Lower lobe of right lung (tissue), 2 donors: ENCODE measurements around the gene PPARA. TPM values are rescaled to one million over a fixed set of nuclear protein-coding genes. Genes with fewer than 3 reads are reported as not detected.
A peak's percentile ranks its signal among the peaks of the same experiment; 100 is the strongest.

Experiments
- ATAC-seq, 2 donors: fragments of 200-7000 bp; cut with Tn5 transposase; one replicate each; pipeline ENCODE4 v1.9.1; 2020 to 2022; ENCODE audit warnings: mild to moderate bottlenecking in 2 of 2, moderate library complexity in 2 of 2
- DNase-seq: peaks from one replicate; pipeline ENCODE4 v3.0.0-alpha.2; 2020
- H3K27ac ChIP-seq: fragments of 200-600 bp; one replicate; pipeline ENCODE4 v1.8.0; 2022
- H3K27me3 ChIP-seq: fragments of 200-600 bp; one replicate; pipeline ENCODE4 v1.8.0; 2022; ENCODE audit warnings: low read depth
- H3K36me3 ChIP-seq: fragments of 200-600 bp; one replicate; pipeline ENCODE4 v1.8.0; 2022; ENCODE audit warnings: mild to moderate bottlenecking
- H3K4me1 ChIP-seq: fragments of 200-600 bp; one replicate; pipeline ENCODE4 v1.8.0; 2022
- H3K4me3 ChIP-seq: fragments of 200-600 bp; one replicate; pipeline ENCODE4 v1.8.0; 2022; ENCODE audit warnings: mild to moderate bottlenecking
- H3K9me3 ChIP-seq: fragments of 200-600 bp; one replicate; pipeline ENCODE4 v1.8.0; 2022
- intact Hi-C: fragments of 100-400 bp; cut with DNase I; formaldehyde crosslinking; loops from one replicate; pipeline ENCODE4 v1.11.0; 2022
- total RNA-seq: library from RNA; stranded (reverse); fragmentation: NEBNext Ultra II Directional; extraction: Animal tissue kit (Norgen Biotek cat#: 25700); gene quantifications from one replicate; pipeline ENCODE4 v1.2.1, GENCODE V29; 2021
- TF ChIP-seq, protein P1 (sequence below): fragments of 200-600 bp; IDR thresholded peaks from one replicate; pipeline ENCODE4 v1.8.0; 2022; ENCODE audit warnings: antibody characterized with exemption, mild to moderate bottlenecking
- donor health status: DM: no; HTN: yes; CAD: no; lungs with severe emphysema.

PPARA gene
- total RNA-seq, 1 donor from 2014 or later, result 20.5 TPM

DNA sequence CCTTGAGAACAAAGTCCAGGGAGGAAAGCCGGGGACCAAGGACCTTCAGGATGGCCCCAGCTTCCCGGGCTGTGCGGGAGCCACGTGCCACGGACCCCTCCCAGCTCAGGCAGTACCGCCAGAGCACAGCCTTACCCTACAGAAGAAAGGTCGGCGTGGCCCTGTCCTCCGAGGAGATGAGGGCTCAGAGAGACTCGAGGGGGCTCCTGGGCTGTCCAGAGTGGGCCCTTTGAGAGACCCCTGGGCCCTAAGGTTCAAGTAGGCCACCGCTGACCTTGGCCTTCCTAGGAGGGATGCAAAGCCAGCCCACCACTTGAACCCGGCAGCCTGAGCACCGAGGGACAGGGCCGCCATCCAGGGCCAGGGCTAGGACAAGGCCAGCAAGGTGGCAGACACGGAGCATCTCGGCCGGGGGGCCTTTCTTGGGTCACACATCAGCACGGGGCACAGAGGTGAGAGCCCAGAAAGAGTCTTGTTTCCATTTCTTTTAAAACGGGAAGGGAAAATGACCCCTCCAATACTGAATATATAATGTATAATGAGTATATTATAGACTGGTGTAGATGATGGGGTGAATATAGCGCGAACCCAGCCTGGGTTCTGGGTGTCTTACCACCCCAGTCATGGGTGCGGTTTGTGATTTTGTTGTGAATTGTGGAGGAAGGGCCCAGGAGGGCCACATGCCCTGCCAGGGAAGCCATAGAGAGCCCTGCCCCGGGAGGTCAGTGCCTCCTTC lies 34.4 kb upstream of the PPARA start:
- peaks cover 27% of the 10 kb centered on the region for H3K36me3 ChIP-seq
- H3K27me3 ChIP-seq, result no peaks in the 10 kb centered on the region
- no peaks in the 10 kb centered on the region for H3K9me3 ChIP-seq
- ATAC-seq, result peak in 1 of 2 donors; percentile 1
- H3K4me3 ChIP-seq, result no peak overlapping the region
- intact Hi-C loops, result loop anchor here (10.0 kb wide), 1 partner anchor 111 kb away; no protein-coding TSS in a partner anchor
- TF ChIP-seq, protein P1, sequence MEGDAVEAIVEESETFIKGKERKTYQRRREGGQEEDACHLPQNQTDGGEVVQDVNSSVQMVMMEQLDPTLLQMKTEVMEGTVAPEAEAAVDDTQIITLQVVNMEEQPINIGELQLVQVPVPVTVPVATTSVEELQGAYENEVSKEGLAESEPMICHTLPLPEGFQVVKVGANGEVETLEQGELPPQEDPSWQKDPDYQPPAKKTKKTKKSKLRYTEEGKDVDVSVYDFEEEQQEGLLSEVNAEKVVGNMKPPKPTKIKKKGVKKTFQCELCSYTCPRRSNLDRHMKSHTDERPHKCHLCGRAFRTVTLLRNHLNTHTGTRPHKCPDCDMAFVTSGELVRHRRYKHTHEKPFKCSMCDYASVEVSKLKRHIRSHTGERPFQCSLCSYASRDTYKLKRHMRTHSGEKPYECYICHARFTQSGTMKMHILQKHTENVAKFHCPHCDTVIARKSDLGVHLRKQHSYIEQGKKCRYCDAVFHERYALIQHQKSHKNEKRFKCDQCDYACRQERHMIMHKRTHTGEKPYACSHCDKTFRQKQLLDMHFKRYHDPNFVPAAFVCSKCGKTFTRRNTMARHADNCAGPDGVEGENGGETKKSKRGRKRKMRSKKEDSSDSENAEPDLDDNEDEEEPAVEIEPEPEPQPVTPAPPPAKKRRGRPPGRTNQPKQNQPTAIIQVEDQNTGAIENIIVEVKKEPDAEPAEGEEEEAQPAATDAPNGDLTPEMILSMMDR, result no peak
- DNase-seq, result no peak
- peaks cover 38% of the 10 kb centered on the region for H3K4me1 ChIP-seq
- H3K27ac ChIP-seq, result peak overlapping the region; percentile 65

DNA sequence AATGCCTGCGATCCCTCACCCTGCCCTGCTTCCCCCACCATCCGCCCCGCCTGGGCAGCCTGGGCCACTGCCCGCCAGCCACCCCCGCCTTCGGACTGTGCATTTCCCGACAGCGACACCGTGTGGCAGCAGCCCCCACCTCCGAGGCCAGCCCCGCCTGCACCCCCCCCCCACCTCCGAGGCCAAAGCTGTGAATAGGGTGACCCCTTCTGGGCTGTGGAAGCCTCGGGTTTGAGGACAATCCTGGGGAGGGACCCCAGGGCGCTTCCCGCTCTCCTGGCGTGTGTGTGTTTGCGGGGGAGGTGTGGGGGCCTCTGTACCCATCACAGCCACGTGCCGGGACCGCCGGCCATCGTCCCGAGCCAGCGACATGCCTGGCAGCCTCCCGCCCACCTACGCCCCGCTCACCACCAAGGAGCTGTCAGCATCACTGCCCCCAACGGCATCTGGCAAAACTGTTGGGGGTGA lies 33.8 kb upstream of the PPARA start:
- DNase-seq (peak; percentile 94), ATAC-seq (peak; percentile 91 to 92)
- H3K4me3 ChIP-seq, result no peak overlapping the region
- peak overlapping the region; percentile 65 for H3K27ac ChIP-seq
- H3K9me3 ChIP-seq, result no peaks in the 10 kb centered on the region
- intact Hi-C loops, result loop anchor here (10.0 kb wide), 1 partner anchor 112 kb away; no protein-coding TSS in a partner anchor
- TF ChIP-seq, protein P1, result peak; percentile 74
- H3K36me3 ChIP-seq, result peaks cover 21% of the 10 kb centered on the region
- H3K27me3 ChIP-seq, result no peaks in the 10 kb centered on the region
- H3K4me1 ChIP-seq, result peaks cover 37% of the 10 kb centered on the region

DNA sequence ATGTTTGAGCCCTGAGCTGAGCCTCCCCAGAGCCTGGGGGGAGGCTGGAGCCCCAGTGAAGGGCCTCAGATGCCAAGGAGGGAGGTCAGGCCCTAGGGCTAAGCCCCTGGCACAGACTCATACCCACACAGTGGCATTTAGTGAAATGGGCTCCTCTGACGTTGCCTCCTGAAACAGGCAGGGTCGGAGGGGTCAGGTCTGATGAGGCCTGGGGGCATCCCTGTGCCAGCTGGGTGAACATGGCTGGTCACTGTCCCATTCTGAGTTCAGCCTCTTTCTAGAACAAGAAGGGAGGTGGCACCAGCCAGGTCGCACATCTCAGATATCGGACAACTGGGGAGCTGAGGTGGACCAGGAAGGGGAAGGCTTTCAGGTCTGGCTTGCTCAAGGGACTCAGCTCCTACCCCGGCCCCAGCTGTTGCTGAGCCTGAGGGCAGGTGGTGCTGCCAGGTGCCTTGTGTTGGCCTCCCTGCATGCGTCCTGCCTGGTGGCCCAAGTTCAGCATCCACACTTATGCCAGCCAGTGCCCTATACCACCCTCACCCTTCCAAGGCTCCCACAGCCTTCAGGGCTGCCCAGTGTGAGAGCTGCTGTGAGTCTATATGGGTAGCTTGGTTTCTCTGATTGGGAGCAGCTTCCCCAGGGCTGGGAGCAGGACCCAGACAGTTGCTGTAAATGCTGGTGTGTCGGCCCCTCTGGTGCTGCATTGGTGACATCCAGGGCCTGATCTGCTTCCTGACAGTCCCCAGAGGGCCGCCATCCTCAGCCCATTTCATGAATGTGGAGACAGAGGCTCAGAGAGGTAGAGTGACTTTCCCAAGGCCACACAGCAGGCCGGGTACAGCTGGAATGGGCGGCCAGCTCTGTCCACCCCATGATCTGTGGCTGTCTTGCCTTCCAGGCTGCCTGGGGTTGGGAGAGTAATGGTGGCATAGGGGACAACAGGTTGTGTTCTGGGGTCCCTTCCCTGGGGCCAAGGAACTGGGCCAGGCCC lies 32.8 kb upstream of the PPARA start:
- H3K9me3 ChIP-seq, result no peaks in the 10 kb centered on the region
- peak overlapping the region; percentile 28 for H3K27ac ChIP-seq
- intact Hi-C loops, result loop anchor here (10.0 kb wide), 1 partner anchor 113 kb away; no protein-coding TSS in a partner anchor
- H3K4me1 ChIP-seq, result peaks cover 33% of the 10 kb centered on the region
- ATAC-seq, result no peak
- no peaks in the 10 kb centered on the region for H3K27me3 ChIP-seq
- H3K4me3 ChIP-seq, result no peak overlapping the region
- TF ChIP-seq, protein P1, result no peak
- peaks cover 11% of the 10 kb centered on the region for H3K36me3 ChIP-seq
- no peak for DNase-seq

DNA sequence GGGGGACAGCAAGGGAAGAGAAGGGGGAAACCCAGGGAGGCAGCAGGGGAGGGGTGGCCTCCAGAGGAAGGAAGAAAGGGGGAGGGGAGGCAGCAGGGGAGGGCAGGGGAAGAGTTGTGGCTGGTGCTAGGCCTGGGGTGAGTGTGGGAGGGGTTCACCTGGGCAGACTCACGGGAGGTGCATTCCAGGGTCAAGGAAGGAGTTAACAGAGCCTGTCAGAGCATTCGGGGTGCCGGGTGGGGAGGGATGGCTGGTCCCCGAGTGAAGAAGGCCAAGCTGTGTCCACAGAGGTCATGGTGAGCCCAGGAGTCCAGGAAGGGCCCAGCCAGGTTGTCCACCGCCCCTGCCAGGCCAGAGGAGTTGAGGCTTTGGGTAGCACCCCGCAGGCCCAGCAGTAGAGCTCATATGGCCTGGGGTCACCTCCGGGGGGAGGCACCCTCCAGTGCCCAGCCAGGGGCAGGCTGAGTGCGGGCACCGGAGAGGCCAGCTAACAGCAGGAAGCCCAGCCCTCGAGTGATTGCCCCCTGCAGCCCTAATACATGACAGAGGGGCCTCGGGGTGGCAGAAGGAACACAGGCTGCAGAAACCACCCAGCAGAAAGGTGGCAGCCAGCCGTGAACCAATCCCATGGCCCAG lies 31.1 kb upstream of the PPARA start:
- intact Hi-C loops, result loop anchor here (10.0 kb wide), 1 partner anchor 114 kb away; no protein-coding TSS in a partner anchor
- Histone ChIP-seq H3K27ac (no peak overlapping the region), H3K9me3 (no peaks in the 10 kb centered on the region), H3K4me1 (peaks cover 18% of the 10 kb centered on the region), H3K27me3 (no peaks in the 10 kb centered on the region), H3K4me3 (no peak overlapping the region), H3K36me3 (no peaks in the 10 kb centered on the region)
- TF ChIP-seq, protein P1, result no peak
- DNase-seq (no peak), ATAC-seq (no peak)
